Osteocyte (in vitro differentiated cells): ENCODE results near the gene ETV3. TPM values are rescaled to one million over a fixed set of nuclear protein-coding genes. Genes with fewer than 3 reads are reported as not detected.

Source experiments
- DNase-seq: peaks from one replicate; pipeline ENCODE4 v3.0.0; 2021; ENCODE audit warnings: mixed read lengths; ENCODE audit not compliant: unreplicated experiment; ENCODE audit errors: extremely low spot score
- H3K27ac Mint-ChIP-seq: one replicate; pipeline ENCODE4 v1.8.0; 2021; ENCODE audit warnings: mild to moderate bottlenecking, mixed read lengths; ENCODE audit not compliant: unreplicated experiment
- H3K27me3 Mint-ChIP-seq: one replicate; pipeline ENCODE4 v1.8.0; 2021; ENCODE audit warnings: mixed read lengths; ENCODE audit not compliant: unreplicated experiment
- H3K36me3 Mint-ChIP-seq: one replicate; pipeline ENCODE4 v1.8.0; 2021; ENCODE audit warnings: mixed read lengths; ENCODE audit not compliant: unreplicated experiment
- H3K4me1 Mint-ChIP-seq: one replicate; pipeline ENCODE4 v1.8.0; 2021; ENCODE audit warnings: mixed read lengths; ENCODE audit not compliant: unreplicated experiment
- H3K4me3 Mint-ChIP-seq: one replicate; pipeline ENCODE4 v1.8.0; 2021; ENCODE audit warnings: mild to moderate bottlenecking, moderate library complexity, mixed read lengths; ENCODE audit not compliant: unreplicated experiment
- H3K9me3 Mint-ChIP-seq: one replicate; pipeline ENCODE4 v1.8.0; 2021; ENCODE audit warnings: mixed read lengths; ENCODE audit not compliant: unreplicated experiment
- total RNA-seq: library from RNA; stranded (reverse); gene quantifications from 2 replicates; pipeline ENCODE4 v1.2.1, GENCODE V29; 2021
- TF ChIP-seq, protein P1 (sequence below): fragments of 200-600 bp; sonication (generic); IDR thresholded peaks from 2 replicates; pipeline ENCODE4 v1.5.0; 2021; ENCODE audit warnings: antibody characterized with exemption, mild to moderate bottlenecking, moderate library complexity

ETV3 gene
- total RNA-seq, 1 donor from 2014 or later: 28.5 TPM

DNA sequence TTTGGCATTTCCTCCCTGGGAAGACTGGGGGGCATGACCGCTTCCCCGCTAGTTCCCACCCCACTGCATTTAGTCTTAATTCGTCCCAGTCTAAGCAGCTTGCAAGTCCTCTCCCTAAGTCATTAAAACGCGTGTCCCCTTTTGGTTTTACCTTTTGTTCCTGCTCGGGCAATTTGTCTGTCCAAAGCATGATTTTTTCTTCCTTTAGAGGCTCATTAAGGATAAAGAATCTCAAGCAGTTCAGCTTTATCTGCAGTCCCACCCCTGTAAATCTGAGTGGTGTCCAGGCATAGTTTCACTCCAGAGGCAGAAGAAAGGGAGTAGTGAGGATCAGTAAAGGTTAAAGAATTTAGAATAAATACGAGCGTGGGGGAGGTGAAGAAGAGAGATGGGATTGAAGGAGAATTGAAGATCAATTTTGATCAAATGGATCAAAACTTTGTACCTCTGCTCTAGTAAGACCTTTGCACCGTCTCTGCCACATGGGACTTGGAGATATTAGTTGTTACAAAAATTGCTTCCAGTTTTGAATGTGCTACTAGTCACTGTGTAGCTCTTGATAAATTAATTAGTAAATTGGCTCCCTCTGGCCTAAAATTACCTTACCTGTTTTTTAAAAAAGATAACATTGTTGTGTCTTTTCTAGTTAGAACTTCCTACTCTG lies 989 bp upstream of the ETV3 start:
- H3K27me3 Mint-ChIP-seq: peaks cover 3% of the 10 kb centered on the region
- peak overlapping the region; percentile 92 for H3K27ac Mint-ChIP-seq
- peak overlapping the region; percentile 95 for H3K4me3 Mint-ChIP-seq
- TF ChIP-seq, protein P1, sequence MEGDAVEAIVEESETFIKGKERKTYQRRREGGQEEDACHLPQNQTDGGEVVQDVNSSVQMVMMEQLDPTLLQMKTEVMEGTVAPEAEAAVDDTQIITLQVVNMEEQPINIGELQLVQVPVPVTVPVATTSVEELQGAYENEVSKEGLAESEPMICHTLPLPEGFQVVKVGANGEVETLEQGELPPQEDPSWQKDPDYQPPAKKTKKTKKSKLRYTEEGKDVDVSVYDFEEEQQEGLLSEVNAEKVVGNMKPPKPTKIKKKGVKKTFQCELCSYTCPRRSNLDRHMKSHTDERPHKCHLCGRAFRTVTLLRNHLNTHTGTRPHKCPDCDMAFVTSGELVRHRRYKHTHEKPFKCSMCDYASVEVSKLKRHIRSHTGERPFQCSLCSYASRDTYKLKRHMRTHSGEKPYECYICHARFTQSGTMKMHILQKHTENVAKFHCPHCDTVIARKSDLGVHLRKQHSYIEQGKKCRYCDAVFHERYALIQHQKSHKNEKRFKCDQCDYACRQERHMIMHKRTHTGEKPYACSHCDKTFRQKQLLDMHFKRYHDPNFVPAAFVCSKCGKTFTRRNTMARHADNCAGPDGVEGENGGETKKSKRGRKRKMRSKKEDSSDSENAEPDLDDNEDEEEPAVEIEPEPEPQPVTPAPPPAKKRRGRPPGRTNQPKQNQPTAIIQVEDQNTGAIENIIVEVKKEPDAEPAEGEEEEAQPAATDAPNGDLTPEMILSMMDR: no peak
- H3K4me1 Mint-ChIP-seq: peaks cover 31% of the 10 kb centered on the region
- no peak for DNase-seq
- peaks cover 15% of the 10 kb centered on the region for H3K36me3 Mint-ChIP-seq
- no peaks in the 10 kb centered on the region for H3K9me3 Mint-ChIP-seq

DNA sequence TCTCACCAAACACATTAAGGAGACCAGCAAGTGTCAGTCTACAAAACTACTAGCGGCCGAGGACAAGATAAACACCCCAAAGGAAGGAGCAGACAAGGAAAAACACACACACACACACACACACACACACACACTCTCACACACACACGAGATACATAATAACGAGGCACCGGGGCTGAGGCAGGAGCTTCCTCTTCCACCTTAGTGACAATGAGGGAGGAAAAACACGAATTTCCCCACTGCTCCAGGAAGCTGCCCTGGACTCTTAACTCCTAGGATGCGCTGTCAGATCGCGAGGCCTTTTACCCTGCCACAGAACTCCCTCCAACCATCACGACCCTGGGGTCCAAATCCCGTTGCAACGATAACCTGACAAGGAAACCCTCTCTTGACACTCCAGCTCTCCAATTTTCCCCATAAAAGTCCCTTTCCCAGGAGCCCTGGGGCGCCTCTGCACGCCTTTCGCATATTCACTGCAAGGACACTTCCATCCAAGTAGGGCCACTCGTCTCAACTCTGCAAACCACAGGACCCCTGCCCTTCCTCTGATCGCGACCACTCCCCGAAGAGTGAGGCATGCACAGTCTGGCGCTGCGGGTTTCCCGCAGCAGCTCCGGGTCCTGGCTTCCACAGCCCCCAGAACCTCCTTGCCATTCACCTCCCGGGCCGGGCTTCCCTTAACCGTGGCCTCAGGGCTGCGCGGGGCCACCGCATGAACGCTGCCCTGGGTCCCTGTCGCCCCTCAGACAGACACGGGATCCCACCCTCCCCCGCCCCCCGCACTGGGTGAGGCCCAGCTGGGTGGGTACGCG lies 581 bp downstream of the ETV3 start:
- Mint-ChIP-seq H3K27ac (peak overlapping the region; percentile 88), H3K9me3 (no peaks in the 10 kb centered on the region), H3K4me1 (peaks cover 31% of the 10 kb centered on the region), H3K4me3 (peak overlapping the region; percentile 95), H3K36me3 (peaks cover 30% of the 10 kb centered on the region), H3K27me3 (no peaks in the 10 kb centered on the region)
- DNase-seq: no peak
- TF ChIP-seq, protein P1: no peak

GRCh38 chr1:157137046-157137407 lies 1.2 kb downstream of the ETV3 start:
- Mint-ChIP-seq H3K4me3 (peak overlapping the region; percentile 95), H3K36me3 (peaks cover 36% of the 10 kb centered on the region), H3K27me3 (no peaks in the 10 kb centered on the region), H3K9me3 (no peaks in the 10 kb centered on the region), H3K27ac (peak overlapping the region; percentile 88), H3K4me1 (peaks cover 31% of the 10 kb centered on the region)
- TF ChIP-seq, protein P1: no peak
- no peak for DNase-seq

DNA sequence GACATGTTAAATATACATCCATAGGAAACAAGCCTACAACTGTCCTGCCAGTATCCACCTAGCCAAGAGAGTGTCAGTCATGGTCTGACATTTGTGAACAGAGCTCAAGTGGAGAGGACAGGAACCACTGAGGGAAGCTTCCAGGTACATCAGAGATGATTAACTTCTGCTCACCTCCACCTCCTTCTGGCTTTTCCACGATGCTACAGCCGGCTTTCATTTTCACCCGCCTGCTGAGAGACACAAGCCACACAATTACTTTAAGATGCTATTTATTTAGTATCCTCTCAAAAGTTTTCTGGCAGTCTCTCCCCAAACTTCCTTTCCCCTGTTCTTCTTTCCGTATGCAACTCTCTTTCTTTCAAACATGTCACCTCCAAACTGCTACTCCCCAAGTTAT lies 2.1 kb downstream of the ETV3 start:
- peaks cover 31% of the 10 kb centered on the region for H3K4me1 Mint-ChIP-seq
- no peaks in the 10 kb centered on the region for H3K9me3 Mint-ChIP-seq
- H3K36me3 Mint-ChIP-seq: peaks cover 43% of the 10 kb centered on the region
- H3K27me3 Mint-ChIP-seq: no peaks in the 10 kb centered on the region
- H3K27ac Mint-ChIP-seq: peak overlapping the region; percentile 88
- no peak for DNase-seq
- TF ChIP-seq, protein P1: peak; percentile 11
- H3K4me3 Mint-ChIP-seq: peak overlapping the region; percentile 95

DNA sequence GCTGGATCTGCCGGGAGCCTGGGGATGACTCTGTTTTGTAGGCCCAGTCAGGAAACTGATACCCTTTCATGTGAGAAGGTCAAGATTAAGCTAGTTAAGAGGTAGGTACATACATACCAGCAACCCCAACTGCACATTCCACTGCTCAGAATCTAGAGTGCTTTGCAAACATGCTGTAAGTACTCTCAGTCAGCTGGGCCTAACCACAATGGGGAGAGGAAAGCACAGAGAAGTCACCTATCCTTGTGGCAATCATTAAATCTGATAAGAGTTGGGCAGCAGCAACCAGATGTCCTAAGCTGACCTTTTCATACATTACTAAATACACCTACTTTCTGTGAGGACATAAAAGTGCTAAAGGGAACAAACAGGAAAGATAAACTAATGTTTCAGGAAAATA lies 2.5 kb downstream of the ETV3 start:
- H3K4me3 Mint-ChIP-seq: no peak overlapping the region

More for the DNA sequence above, 2.5 kb downstream of the ETV3 start:
- peaks cover 44% of the 10 kb centered on the region for H3K36me3 Mint-ChIP-seq
- TF ChIP-seq, protein P1: no peak
- H3K27ac Mint-ChIP-seq: no peak overlapping the region
- peaks cover 31% of the 10 kb centered on the region for H3K4me1 Mint-ChIP-seq
- no peak for DNase-seq
- no peaks in the 10 kb centered on the region for H3K27me3 Mint-ChIP-seq
- H3K9me3 Mint-ChIP-seq: no peaks in the 10 kb centered on the region
